ENCODE results near the gene NRROS.
A peak's percentile ranks its signal among the peaks of the same experiment; 100 is the strongest.

Gene NRROS

DNA sequence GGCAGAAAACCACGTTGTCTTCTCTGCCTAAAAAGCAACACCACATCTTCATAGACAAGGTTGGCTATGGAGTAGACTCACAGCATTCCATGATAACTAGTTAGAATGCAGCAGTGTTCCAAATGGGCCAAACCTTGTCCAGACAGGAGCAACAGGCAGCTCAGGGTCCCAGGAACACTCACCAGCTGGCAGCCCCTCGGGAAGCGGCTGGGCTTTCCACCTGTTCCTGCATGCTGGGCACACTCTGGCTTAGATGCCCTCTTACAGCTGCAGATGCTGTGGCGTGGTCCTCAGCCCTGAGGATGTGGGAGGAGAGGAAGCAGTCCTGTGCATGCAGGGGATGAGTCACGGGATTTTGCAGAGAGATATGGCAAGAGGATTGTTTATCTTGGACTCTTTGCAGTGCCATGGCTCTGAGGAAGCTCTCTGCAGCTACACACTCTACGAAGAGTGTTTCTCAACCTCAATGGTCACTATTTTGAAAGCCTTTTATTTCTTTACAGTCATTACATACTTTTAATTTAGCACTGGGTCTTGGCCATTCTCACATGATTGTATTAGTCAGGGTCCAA, 11.3 kb downstream of the NRROS start:
- no peak for DNase-seq (ENCODE audit: low read depth)

DNA sequence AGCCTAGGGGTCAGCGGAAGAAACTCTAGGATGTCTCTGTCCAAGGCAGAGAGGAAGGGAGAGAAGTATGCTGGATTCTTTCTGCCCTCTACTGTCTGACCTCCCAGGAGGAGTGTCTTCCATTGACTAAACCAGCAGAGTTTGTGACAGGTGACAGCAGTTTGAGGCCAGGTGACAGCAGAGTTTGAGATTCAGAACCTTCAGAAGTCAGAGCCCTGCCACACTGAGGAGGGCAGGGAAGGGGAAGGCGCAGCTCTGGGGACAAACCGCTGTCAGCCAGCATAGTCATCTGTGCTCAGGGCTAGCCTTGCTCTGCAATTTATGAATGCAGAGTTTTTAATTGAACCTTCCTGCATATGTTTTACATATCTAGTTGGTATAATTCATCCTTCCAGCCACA, 12.3 kb downstream of the NRROS start:
- no peak for DNase-seq (ENCODE audit: low read depth)

DNA sequence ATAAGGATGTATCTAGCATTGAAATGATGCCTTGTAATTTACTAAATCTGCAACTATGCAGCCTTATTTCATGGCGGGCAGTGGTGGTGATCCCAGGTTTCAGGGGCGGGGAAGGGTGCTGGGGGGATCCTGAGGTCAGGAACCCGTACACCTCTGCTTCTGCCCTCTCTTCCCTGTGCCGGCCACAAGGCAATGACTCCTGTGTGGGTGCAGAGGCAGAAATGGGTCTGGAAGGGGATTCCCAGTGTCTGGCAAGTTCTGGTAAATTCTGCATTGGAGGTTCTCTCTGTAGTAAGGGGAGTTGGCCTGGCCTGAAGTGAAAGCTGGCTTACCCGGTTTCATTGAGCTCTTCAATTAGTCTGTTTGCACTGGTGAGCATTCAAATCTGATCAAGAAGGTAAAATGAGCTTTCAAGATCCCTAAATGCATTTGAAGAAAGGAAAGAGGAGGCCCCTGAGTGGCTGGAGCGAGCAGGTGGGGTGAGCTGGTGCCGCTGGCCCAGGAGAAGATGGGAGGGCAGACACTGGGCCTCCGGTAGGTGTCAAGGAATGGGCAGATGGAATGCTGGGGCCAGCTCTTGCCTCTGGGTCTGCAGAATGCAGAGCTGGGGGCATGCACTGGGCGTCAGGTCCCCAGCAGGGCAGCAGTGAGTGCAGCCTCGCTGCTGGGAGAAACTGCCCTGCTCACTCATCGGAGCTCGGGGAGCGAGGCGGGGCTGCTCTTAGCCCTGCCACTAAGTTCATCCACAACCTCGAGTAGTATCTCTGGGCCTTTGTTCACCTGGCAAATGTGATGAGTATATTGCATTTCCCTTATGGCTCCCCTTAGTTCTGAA, 13.7 kb downstream of the NRROS start:
- DNase-seq (ENCODE audit: low read depth), result no peak

DNA sequence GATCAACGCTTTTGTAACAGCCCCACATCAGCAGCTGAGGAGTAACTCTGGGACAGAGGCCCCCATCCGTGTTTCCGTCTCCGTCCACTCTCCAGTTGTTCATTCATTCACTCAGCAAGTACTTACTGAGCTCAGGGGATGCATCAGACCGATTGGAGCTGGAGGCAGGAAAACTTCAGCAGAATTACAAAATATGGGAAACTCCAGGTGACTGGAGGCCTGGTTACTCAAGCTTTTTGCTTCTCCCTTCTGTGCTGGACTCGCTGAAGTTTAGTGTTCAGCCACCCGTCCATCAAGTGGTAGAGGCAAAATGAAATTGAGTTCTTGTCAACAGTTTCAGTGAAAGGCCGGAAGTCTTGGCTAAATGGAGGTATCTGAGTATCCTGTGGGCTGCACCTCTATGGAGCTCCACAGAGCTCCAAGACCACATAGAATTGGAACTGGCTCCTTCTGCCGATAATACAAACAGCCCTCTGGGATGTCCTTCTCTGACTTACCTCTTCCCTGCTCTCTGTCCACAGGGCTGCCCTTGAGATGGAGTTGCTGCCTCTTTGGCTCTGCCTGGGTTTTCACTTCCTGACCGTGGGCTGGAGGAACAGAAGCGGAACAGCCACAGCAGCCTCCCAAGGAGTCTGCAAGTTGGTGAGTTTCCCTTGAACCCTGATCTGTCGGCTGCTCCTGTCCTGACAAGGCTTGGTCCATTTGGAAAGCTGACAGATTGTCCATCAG, 14.7 kb downstream of the NRROS start:
- no peak for DNase-seq (ENCODE audit: low read depth)

DNA sequence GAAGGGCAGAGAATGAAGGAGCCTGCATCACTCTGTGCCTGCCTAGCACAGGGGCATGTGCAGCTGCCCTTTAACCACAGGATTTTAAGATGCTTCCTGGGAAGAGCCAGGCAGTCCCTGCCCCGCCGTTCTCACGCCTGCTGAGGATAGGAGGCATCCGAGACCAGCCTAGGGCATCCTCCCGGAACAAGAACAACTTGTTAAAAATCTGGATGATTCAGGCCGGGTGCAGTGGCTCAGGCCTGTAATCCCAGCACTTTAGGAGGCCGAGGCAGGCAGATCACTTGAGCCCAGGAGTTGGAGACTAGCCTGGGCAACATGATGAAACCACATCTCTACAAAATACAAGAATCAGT, 15.2 kb downstream of the NRROS start:
- no peak for DNase-seq (ENCODE audit: low read depth)

DNA sequence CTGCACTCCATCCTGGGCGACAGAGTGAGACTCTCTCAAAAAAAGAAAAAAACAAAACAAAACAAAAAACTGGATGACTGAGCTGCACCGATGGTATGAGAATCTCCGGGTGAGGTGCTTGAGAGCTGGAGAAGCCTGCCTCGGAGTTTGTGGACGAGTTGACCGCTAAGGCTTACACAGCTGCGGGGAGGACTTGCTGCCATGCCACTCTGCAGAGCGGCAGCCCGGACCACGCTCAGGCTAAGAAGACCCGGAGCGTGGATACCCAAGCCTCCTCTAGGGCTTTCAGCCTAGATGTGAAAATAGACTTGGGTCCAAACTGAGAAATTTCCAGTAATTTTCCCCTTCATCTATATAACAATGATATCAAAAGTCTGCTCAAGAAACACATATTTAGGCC, 16.0 kb downstream of the NRROS start:
- no peak for DNase-seq (ENCODE audit: low read depth)

DNA sequence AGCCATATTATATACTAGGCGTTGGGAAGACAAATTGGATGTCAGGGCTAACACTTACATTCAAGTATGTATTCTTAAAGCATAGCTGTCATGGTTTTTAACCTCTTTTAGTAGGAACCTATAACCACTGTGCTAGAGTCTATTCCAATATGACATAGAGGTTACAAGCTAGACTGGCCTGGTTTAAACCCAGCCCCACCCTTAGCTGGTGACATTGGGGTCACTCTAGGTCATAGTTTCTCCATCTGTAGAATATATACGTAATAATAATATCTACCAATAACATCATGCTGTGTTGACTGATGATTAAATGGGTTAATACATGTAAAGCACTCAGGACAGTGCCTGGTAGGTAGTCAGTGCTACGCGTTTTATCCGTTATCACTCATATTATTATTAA, 16.7 kb downstream of the NRROS start:
- DNase-seq (ENCODE audit: low read depth), result no peak

DNA sequence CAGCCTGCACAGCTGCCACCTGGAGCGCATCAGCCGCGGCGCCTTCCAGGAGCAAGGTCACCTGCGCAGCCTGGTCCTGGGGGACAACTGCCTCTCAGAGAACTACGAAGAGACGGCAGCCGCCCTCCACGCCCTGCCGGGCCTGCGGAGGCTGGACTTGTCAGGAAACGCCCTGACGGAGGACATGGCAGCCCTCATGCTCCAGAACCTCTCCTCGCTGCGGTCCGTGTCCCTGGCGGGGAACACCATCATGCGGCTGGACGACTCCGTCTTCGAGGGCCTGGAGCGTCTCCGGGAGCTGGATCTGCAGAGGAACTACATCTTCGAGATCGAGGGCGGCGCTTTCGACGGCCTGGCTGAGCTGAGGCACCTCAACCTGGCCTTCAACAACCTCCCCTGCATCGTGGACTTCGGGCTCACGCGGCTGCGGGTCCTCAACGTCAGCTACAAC, 20.4 kb downstream of the NRROS start:
- DNase-seq (ENCODE audit: low read depth), result no peak

DNA sequence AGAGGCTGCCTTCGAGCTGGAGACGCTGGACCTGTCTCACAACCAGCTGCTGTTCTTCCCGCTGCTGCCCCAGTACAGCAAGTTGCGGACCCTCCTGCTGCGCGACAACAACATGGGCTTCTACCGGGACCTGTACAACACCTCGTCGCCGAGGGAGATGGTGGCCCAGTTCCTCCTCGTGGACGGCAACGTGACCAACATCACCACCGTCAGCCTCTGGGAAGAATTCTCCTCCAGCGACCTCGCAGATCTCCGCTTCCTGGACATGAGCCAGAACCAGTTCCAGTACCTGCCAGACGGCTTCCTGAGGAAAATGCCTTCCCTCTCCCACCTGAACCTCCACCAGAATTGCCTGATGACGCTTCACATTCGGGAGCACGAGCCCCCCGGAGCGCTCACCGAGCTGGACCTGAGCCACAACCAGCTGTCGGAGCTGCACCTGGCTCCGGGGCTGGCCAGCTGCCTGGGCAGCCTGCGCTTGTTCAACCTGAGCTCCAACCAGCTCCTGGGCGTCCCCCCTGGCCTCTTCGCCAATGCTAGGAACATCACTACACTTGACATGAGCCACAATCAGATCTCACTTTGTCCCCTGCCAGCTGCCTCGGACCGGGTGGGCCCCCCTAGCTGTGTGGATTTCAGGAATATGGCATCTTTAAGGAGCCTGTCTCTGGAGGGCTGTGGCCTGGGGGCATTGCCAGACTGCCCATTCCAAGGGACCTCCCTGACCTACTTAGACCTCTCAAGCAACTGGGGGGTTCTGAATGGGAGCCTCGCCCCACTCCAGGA, 21.1 kb downstream of the NRROS start:
- no peak for DNase-seq (ENCODE audit: low read depth)

DNA sequence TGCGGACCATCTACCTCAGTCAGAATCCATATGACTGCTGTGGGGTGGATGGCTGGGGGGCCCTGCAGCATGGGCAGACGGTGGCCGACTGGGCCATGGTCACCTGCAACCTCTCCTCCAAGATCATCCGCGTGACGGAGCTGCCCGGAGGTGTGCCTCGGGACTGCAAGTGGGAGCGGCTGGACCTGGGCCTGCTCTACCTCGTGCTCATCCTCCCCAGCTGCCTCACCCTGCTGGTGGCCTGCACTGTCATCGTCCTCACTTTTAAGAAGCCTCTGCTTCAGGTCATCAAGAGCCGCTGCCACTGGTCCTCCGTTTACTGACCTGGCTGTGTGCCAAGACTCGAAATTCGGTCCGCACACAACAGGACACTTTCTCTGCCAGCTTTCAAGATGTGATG, 21.9 kb downstream of the NRROS start:
- DNase-seq (ENCODE audit: low read depth), result no peak

DNA sequence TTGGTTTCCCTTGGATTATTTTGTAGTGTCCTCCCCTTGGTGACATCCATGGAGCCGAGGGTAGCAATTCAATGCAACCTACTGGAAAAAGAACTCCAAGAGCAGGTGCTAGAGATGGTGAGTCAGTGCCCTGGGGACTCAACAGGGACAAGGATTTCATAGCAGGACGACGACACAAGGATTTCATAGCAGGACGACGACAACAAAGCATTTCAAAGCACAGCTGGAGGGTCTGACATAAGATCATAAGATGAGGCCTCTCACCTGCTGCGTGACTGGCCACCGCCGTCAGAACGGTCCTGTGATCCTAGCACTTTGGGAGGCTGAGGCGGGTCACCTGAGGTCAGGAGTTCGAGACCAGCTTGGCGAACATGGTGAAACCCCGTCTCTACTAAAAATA, 22.5 kb downstream of the NRROS start:
- DNase-seq (ENCODE audit: low read depth), result no peak

DNA sequence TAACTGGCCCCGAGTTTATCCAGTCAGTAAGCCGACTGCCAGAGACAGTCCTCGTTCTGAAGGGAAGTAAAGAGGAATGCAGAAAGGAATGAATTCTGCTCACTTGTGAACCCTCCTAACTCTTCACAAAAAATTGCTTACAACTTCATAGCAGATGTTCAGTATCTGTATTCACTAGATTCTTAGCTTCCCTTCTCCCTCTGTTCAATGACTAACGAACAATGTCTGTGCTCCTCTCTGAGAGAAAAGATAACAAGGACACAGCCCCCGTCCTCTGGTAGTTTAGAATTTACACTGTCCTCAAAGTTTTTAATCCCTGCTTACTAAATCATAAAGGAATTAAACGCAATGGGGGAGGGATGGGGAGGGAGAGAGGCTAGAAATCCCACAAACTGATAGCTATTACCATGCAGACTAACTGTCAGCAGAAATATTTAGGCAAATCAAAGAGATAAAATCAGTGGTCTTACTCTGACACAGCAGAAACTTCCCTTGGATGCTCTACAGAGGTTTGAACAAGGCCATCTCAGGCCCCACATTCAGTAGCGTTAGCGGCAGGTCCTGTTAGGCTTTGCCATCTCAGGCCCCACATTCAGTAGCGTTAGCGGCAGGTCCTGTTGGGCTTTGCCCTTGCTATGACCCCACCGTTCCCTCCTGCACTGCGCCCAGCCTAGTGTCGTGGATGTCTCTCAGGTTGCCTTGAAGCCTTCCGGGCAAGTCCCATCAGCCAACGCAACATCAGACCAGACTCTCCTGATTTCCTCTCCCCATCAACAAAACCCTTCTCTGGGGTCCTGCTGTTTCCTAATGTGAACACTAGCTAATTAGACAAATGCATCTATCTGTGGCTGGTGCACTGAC, 23.4 kb downstream of the NRROS start:
- DNase-seq (ENCODE audit: low read depth), result no peak

DNA sequence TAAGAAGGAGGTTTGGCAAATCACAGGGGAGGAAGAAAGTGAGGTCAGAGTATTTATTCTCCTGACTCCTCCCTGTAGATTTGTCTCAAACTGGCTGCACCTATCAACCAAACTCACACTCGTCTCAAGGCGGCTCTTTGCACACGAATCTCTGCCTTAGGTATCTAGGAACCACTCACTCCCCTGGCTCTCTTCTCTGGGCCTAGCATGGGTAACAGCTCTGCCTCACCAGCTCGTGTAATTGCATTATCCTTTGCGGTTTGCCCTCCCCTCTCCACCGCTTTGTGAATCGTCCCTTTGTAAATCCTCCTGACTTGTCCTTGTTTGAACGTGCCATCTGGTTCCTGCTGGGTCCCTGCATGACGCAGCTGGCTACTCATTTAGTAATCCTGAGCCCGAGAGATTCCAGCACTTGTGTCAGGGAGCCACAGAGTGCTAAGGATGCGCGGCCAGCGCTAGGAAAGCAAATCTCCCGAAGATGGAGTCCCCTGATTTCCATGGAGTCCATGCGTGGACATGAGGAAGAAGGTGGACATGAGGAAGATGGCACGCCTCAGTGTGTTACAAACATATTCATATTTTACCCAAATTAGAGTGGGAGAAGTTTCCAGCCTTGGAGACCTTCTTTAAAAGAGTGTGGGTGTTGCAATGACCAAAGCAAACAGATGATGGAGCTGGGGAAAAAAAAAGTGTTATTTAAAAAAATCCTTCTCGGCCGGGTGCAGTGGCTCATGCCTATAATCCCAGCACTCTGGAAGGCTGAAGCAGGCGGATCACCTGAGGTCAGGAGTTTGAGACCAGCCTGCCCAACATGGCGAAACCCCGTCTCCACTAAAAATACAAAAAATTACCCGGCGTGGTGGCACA, 26.7 kb downstream of the NRROS start:
- DNase-seq (ENCODE audit: low read depth), result no peak

DNA sequence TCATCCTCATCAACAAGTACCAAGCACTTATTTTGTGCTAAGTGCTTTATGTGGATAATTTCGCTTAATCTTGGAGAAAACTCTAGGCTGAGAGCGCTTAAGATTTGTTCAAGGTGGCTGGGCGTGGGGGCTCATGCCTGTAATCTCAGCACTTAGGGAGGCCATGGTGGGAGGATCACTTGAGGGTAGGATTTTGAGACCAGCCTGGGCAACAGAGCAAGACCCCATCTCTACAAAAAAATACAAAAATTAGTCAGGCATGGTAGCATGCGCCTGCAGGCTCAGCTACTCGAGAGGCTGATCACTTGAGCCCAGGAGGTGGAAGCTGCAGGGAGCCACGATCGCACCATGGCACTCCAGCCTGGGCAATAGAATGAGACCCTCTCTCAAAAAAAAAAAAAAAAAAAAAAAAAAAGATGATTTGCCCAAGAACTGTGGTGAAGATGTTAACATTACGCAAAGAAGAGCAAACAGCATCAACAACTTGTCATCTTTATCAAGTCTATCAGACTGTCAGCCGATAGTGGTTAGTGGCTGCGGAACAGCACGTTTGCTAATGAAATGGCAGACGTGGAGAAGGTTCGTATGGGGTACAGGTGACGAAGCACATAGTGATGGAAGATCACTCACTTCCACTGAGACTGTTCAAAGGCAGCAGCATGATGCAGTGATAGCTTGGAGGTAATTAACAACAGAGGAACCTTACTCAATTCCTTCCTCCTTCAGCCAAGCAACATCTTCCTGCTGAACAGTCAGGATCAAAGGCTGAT, 27.7 kb downstream of the NRROS start:
- no peak for DNase-seq (ENCODE audit: low read depth)

DNA sequence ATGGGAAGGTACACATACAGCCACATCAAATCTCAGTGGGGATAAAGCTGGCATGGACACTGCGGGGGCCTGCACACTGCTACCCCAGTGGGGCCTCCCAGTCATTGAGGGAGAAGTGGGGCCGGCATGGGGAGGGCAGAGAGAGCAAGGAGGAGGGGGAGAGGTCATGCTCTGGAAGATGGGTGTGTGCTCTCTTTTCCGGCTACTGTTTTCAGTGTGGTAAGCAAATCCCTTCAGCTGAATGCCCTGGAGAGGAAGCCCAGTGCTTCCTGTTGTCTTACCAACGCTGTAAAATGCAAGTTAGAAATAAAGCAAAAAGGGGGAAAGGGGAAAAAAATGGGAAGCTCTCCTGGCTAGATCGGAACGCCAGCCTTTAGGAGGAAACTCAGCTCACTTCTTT, 30.8 kb downstream of the NRROS start:
- no peak for DNase-seq (ENCODE audit: low read depth)

DNA sequence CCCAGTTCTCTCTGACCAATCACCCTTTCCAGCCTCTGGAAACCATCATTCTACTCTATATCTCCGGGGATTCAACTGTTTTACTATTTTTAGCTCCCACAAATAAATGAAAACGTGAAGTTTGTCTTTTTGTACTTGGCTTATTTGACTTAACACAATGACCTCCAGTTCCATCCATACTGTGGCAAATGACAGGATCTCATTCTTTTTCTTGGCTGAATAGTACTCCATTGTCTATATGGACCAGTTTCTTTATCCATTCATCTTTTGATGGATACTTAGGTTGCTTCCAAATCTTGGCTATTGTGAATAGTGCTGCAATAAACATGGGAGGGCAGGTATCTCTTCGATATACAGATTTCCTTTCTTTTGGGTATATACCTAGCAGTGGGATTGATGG, 34.1 kb downstream of the NRROS start:
- DNase-seq (ENCODE audit: low read depth), result no peak

DNA sequence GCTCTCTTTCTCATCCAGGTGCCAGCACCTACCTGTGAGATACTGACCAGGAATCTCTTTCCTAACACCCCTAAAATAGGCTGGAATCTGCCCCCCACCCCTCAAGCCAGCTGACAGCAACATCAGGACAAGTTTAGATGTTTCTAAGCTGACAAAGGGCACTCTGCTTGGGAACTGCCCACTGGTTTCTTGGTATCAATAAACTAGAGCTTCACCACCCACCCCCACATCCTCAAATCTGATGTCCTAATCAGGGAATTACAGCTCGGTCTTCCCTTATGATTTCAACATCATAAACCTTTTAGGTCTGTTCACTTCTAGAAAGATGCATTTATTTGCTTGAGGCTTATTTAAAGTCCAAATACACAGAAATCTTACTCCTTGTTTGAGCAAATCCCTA, 37.9 kb downstream of the NRROS start:
- DNase-seq (ENCODE audit: low read depth), result no peak

DNA sequence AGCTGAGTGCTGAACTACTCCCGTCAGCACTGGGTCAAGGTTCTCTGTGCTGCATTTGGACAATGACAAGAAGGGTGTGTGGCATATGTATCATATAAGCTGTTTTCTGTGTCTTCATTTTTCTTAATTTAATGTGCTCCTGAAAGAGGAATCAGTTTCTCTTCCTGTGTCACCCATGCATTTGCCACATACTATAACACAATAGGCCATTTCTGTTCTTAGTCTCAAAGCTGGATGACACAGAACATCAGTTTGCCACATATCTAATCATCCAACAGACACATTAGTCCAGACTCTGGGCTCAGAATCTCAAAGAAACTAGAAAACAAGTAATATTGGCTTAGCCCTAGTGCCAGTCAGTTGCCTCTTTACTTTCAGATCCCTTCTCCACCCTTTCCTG, 38.4 kb downstream of the NRROS start:
- no peak for DNase-seq (ENCODE audit: low read depth)

DNA sequence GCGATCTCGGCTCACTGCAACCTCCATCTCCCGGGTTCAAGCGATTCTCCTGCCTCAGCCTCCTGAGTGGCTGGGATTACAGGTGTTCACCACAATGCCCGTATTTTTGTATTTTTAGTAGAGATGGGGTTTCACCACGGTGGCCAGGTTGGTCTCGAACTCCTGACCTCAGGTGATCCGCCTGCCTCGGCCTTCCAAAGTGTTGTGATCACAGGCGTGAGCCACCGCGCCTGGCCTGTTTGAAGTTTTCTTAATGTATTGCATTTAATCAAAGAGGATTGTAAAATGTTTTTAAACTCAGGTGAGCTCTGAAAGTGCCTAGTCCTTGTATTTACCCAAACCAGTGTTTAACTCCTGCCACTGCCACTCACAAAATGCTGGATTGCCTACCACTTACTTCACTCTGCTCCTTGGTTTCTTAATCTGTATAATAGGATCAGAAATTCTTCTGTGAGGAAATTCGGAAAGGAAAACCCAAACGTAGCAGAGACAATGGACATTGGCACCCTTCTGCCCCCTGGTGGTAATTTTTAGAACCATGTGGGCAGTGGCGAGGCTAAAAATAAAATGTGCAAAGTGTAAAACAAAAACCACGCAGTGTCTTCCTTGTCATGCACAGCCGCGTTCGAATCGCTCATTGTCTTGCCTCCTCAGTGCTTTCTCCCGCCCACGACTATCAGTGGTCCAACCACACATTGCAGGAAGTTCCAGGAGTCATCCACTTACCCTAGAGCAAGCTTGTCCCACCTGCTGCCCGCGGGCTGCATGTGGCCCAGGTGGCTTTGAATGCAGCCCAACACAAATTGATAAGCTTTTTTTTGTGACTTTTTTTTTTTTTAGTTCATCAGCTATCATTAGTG, 45.3 kb downstream of the NRROS start:
- DNase-seq (ENCODE audit: low read depth), result peak; percentile 42
